ENCODE data around the gene DAPK2.

DAPK2 gene

DNA sequence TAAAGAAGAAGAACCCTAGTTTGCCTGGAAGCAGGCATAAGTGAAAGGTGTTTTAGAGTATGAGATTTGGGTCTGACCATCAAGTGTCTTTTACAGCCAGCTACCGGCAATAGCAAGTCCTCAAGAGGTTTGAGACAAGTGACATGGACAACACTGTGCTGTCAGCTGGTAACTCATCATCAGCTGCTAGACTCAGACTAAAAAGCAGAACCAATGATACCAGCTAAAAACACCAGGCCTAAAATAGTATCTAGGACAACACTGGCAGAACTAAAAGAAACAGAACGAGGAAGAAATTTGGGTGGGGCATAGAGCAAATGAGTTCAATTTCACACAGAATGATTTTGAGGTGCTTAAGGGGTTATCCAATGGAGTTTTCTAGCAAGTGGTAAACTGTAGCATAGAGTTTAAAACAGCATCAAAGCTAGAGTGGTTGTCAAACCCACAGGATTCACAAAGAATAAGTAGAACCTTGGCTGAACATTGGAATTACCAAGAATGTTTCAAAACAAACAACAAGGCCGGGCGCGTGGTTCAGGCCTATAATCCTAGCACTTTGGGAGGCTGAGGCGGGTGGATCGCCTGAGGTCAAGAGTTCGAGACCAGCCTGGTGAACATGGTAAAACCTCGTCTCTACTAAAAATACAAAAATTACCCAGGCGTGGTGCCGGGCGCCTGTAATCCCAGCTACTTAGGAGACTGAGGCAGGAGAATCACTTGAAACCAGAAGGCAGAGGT, 43.4 kb upstream of the DAPK2 start:
- no peak overlapping the region for H3K27ac ChIP-seq
- TF ChIP-seq, protein P1, sequence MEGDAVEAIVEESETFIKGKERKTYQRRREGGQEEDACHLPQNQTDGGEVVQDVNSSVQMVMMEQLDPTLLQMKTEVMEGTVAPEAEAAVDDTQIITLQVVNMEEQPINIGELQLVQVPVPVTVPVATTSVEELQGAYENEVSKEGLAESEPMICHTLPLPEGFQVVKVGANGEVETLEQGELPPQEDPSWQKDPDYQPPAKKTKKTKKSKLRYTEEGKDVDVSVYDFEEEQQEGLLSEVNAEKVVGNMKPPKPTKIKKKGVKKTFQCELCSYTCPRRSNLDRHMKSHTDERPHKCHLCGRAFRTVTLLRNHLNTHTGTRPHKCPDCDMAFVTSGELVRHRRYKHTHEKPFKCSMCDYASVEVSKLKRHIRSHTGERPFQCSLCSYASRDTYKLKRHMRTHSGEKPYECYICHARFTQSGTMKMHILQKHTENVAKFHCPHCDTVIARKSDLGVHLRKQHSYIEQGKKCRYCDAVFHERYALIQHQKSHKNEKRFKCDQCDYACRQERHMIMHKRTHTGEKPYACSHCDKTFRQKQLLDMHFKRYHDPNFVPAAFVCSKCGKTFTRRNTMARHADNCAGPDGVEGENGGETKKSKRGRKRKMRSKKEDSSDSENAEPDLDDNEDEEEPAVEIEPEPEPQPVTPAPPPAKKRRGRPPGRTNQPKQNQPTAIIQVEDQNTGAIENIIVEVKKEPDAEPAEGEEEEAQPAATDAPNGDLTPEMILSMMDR (conservative IDR thresholded peaks at IDR 0.05) = no peak

DNA sequence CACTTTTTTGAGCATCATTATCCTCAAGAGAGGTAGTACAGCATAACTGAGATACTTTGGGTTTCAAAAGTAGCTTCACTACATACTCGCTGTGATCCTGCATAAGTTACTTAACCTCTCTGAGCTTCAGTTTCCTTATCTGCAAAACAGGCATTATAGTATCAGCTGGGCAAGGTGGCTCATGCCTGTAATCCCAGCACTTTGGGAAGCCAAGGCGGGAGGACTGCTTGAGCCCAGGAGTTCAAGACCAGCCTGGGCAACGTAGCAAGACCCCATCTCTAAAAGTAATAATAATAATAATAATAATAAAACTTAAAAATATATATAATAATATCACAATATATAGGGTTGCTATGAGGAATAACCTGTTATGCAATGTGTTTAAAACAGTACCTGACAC, 36.5 kb upstream of the DAPK2 start:
- no peak overlapping the region for H3K27ac ChIP-seq
- TF ChIP-seq, protein P1 (conservative IDR thresholded peaks at IDR 0.05) = no peak
- no peak for TF ChIP-seq ZFX (IDR thresholded peaks at IDR 0.05)

DNA sequence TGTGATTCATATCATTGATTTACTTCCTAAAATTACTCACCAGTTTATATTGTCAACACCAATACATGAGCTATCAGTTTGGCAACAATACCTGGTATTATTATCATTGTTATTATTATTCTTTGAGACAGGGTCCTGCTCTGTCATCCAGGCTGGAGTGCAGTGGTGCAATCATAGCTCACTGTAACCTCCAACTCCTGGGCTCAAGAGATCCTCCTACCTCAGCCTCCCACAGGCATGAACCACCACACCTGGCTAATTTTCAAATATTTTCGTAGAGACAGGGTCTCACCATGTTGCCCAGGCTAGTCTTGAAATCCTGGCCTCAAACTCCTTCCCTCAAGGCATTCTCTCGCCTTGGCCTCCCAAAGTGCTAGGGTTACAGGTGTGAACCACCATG, 27.2 kb upstream of the DAPK2 start:
- H3K27ac ChIP-seq = peak overlapping the region; percentile 34

DNA sequence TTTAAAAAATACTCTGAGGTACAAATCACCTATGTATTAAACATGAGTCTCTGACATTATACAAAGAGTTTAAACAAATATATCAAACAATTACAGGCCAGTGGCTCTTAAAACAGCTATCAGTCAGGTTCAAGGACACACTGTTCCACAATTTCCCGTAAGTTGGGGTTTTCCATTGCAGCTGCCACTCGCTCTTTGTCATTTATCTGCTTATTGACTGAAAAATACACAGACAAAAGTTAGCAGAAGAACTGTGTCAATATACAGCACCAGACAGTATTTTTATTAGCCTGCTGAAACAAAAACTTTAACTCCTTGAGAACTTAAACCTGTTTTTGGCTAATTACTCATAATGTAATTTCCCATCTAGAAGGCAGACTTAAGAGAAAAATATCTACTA, 26.5 kb upstream of the DAPK2 start:
- no peak overlapping the region for H3K27ac ChIP-seq
- TF ChIP-seq, protein P1 (conservative IDR thresholded peaks at IDR 0.05) = no peak
- no peak for TF ChIP-seq ZFX (IDR thresholded peaks at IDR 0.05)

DNA sequence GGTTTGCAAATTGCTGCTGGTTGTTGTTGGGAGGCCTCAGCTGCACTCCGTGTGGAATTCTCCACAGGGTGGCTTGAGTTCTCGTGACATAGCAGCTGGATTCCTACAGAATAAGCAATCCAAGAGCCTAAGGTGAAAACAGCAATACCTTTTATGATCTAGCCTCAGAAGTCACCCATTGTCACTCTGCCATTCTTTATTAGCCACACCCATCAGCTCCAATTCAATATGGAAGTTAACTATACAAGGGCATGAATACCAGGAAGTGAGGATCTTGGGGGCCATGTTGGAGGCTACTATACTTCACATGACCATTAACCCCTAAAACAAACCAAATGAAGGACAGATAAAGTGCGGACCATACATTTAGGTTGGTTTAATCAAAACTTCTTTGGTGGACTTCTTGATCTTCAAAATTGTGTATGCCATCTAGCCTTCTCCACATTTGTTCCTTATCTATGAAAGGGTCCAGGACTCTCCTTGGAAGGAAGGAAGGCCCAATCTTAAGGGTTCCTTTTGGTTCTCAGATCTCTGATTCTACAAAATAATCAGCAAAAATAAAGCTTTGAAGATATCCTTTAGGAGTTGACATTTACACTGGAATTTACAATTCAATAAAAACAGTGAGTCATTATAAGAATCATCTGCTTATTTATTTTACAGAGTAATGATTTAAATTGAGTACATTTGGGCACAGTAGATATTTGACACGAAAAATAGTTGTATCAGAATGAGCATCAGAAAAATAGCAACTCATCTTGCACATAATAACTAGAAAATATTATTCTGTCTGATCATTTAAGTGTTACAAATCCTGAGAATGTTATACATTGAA, 25.9 kb upstream of the DAPK2 start:
- H3K27ac ChIP-seq = peak overlapping the region; percentile 22; the same call in 1 of the 2 replicates
- TF ChIP-seq, protein P1 (conservative IDR thresholded peaks at IDR 0.05) = no peak
- TF ChIP-seq ZFX (IDR thresholded peaks at IDR 0.05) = no peak

DNA sequence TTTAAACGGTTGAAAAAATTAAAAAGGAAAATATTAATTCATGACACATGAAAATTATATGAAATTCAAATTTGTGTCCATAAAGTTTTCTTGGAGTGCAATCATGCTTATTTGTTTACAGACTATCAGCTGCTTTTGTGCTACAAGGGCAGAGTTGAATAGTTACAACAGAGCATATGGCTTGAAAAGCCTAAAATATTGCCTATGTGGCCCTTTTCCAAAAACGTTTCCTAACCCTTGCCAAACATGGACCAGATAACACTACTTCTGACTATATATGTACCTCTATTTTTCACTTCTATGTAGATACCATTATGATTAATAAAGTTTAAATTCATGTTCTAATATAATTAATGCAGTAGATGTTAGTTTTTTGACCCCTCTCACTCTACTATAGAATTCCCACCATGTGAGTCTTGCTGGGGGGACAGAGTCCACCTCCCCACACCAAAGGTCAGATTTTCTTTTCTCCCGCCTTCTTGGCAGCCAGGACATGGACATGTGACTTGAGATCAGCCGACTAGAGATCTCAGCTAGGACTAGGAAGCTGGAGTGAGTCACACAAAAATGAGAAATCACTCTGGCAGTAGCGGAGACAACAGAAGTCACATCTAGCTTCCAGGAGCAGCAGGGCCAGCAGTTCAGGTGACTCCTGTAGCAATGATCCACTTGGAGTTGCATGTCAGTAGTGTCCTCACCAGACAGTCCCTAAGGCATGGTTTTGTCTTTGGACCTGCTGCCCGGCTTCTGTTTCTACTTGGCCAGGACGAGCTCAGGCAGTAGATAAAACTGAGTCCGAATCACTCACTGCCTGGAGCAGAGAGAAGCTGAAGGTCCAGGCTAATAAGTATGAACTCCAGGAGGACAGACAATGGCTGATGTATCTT, 24.9 kb upstream of the DAPK2 start:
- peak overlapping the region; percentile 22; the same call in 1 of the 2 replicates for H3K27ac ChIP-seq
- TF ChIP-seq ZFX (IDR thresholded peaks at IDR 0.05) = no peak
- TF ChIP-seq, protein P1 (conservative IDR thresholded peaks at IDR 0.05) = no peak

DNA sequence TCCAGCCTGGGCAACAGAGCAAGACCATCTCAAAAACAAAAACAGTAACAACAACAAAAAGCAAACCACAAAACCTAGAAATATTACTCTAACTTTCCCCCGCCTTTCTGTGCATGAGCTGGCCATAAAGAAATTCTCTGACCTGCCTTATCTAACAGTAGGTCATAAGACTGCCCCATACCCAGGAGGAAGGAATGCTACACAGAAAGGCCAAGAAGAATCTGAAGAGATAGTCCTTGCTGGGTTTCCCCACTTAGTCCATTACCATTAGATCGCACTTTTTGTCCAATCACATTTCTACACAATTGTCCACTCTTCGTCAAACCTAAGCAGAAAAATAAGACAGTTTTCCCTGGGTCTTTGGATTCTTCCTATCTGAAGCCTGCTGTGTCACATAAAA, 23.8 kb upstream of the DAPK2 start:
- TF ChIP-seq ZFX (IDR thresholded peaks at IDR 0.05) = no peak
- TF ChIP-seq, protein P1 (conservative IDR thresholded peaks at IDR 0.05) = no peak
- no peak overlapping the region for H3K27ac ChIP-seq

Data from C4-2B (cell line).